TTC549 (cell line): ENCODE measurements around the gene CFAP53.
"Not testable (repeated sequence)": the region's sequence is repeated elsewhere in the genome, so short reads cannot be mapped to it uniquely, and the experiment has no call there.

Source experiments
- FAIRE-seq: peaks from 2 replicates; lab custom pipeline; 2012; peaks lifted over from hg19 to GRCh38; lab: Jason Lieb, UNC

CFAP53 gene

GRCh38 chr18:50266248-50266704 is at the start of gene CFAP53:
CFAP53 (minus strand) TSS chr18:50266495; CDS start chr18:50266404, 91 bp downstream.
- FAIRE-seq: no peak

- no peak for FAIRE-seq
Observed at GRCh38 chr18:50315100-50315871, 49.0 kb upstream of the CFAP53 start.

- no peak for FAIRE-seq
Observed at GRCh38 chr18:50313873-50314460, 47.7 kb upstream of the CFAP53 start.

- FAIRE-seq: no peak
Observed at GRCh38 chr18:50313031-50313607, 46.8 kb upstream of the CFAP53 start.

- no peak for FAIRE-seq
Observed at GRCh38 chr18:50312296-50313030, 46.2 kb upstream of the CFAP53 start.

GRCh38 chr18:50311650-50312049 is 45.4 kb upstream of the CFAP53 start:
- no peak for FAIRE-seq

- no peak for FAIRE-seq
Observed at GRCh38 chr18:50310080-50310479, 43.8 kb upstream of the CFAP53 start.

- not testable (repeated sequence) for FAIRE-seq
Observed at GRCh38 chr18:50308851-50309250, 42.6 kb upstream of the CFAP53 start.

- no peak for FAIRE-seq
Observed at GRCh38 chr18:50307738-50308470, 41.6 kb upstream of the CFAP53 start.

- no peak for FAIRE-seq
Observed at GRCh38 chr18:50307400-50307737, 41.1 kb upstream of the CFAP53 start.

- no peak for FAIRE-seq
Observed at GRCh38 chr18:50306944-50307343, 40.6 kb upstream of the CFAP53 start.

- no peak for FAIRE-seq
Observed at GRCh38 chr18:50301074-50301473, 34.8 kb upstream of the CFAP53 start.

- no peak for FAIRE-seq
Observed at GRCh38 chr18:50299626-50300388, 33.5 kb upstream of the CFAP53 start.

- no peak for FAIRE-seq
Observed at GRCh38 chr18:50298443-50299284, 32.4 kb upstream of the CFAP53 start.

GRCh38 chr18:50297621-50298442 is 31.5 kb upstream of the CFAP53 start:
- no peak for FAIRE-seq

GRCh38 chr18:50293039-50293438 is 26.7 kb upstream of the CFAP53 start:
- FAIRE-seq: no peak

- no peak for FAIRE-seq
Observed at GRCh38 chr18:50289108-50289443, 22.8 kb upstream of the CFAP53 start.

- peak; percentile 68 for FAIRE-seq
Observed at GRCh38 chr18:50288348-50289107, 22.2 kb upstream of the CFAP53 start.
